ENCODE measurements around the gene ABCA3. TPM values are rescaled to one million over a fixed set of nuclear protein-coding genes. Genes with fewer than 3 reads are reported as not detected.

ABCA3 gene
- total and polyA plus RNA-seq, 11 donors = 6.7 to 16.5 (median 9.6) TPM

GRCh38 chr16:2237102-2237482 is 103.4 kb downstream of the ABCA3 start:
- Histone ChIP-seq H3K4me1 (peaks cover 0 to 31% (median 23%) of the 10 kb centered on the region in 12 donors), H3K27me3 (peaks cover 0 to 24% (median 6%) of the 10 kb centered on the region in 9 donors), H3K36me3 (peaks cover 3 to 62% (median 51%) of the 10 kb centered on the region in 9 donors), H3K4me3 (peak overlapping the region in 10 of 12 donors; percentile 19 to 48 (median 38)), H3K9me3 (no peaks in the 10 kb centered on the region), H3K27ac (no peak overlapping the region)
- intact Hi-C loops (cut with DNase I) = no loop called here
- ATAC-seq = no peak
- 5 to 7% methylated on average over 40 of the region's 40 CpGs; no CpG with 5 or more reads in 2 of the 4 donors for WGBS, 4 donors
- DNase-seq = no peak
- TF ChIP-seq CTCF (IDR thresholded peaks at IDR 0.05) = no peak
- no peak for TF ChIP-seq POLR2A (IDR thresholded peaks at IDR 0.05)

- Histone ChIP-seq H3K4me3 (peak within 1 kb of the TSS in 10 of 12 donors; percentile 19 to 48 (median 38)), H3K27me3 (peaks cover 0 to 24% (median 6%) of the 10 kb centered on the region in 9 donors), H3K4me1 (peaks cover 0 to 31% (median 23%) of the 10 kb centered on the region in 12 donors), H3K36me3 (peaks cover 3 to 62% (median 52%) of the 10 kb centered on the region in 9 donors), H3K9me3 (no peaks in the 10 kb centered on the region), H3K27ac (no peak within 1 kb of the TSS)
- intact Hi-C loops (cut with DNase I) = no loop called here
- peak in 3 of 4 donors; percentile 23 to 51 (median 36) for ATAC-seq
- 0 to 6% (median 4%) methylated on average over 18 to 64 of the region's 64 CpGs for WGBS, 4 donors
- DNase-seq = no peak
- TF ChIP-seq CTCF (IDR thresholded peaks at IDR 0.05) (no peak), POLR2A (IDR thresholded peaks at IDR 0.05) (no peak)
Observed at GRCh38 chr16:2236337-2237101, 104.0 kb downstream of the ABCA3 start, which contains the start of gene DNASE1L2. TSS of gene DNASE1L2 (plus strand) at chr16:2236444. CDS start at chr16:2236817, 373 bp downstream.

DNA sequence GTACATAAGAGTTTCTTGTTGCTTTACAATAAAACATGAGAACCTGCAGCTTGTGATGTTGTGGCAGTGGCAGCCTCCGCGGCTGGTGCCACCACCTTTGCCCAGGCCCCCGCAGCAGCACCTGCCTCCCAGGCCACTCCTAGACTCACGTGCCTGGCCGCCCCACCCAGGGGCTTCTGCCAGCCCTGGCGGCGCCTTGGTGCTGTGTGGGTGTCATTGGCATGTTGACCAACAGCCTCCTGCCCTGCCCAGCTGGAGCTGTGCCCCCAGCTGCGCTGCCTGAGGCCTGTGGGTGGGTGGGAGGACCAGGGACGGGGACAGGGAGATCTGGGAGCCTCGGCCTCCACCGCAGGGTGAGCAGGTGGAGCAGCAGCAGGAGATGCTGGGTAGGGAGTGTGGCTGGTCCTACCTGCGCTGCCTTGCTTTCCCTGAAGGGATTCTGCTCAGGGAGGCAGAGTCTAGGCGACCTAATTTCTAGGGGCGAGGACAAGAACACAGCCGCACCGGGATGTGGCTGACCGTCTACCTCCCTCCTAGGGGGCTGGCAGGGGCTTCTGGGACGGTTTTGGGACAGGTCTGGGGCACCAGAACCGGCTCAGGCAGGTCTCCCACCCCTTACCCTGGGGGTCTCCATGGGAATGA is 104.7 kb downstream of the ABCA3 start:
- TF ChIP-seq POLR2A (IDR thresholded peaks at IDR 0.05) = no peak
- H3K9me3 ChIP-seq = no peaks in the 10 kb centered on the region
- H3K4me3 ChIP-seq = peak overlapping the region in 3 of 12 donors; percentile 38 to 48 (median 44)
- H3K36me3 ChIP-seq = peaks cover 3 to 64% (median 56%) of the 10 kb centered on the region in 9 donors
- DNase-seq (no peak), ATAC-seq (no peak)
- WGBS, 4 donors = 70 to 91% (median 80%) methylated on average over 14 to 19 of the region's 19 CpGs
- intact Hi-C loops (cut with DNase I) = no loop called here
- peaks cover 0 to 24% (median 6%) of the 10 kb centered on the region in 9 donors for H3K27me3 ChIP-seq
- H3K4me1 ChIP-seq = peaks cover 0 to 31% (median 23%) of the 10 kb centered on the region in 12 donors
- H3K27ac ChIP-seq = no peak overlapping the region

- peaks cover 0 to 24% (median 6%) of the 10 kb centered on the region in 9 donors for H3K27me3 ChIP-seq
Observed at GRCh38 chr16:2235234-2235651, 105.3 kb downstream of the ABCA3 start.

More at GRCh38 chr16:2235234-2235651, 105.3 kb downstream of the ABCA3 start:
- 90 to 95% (median 94%) methylated on average over 11 to 28 of the region's 28 CpGs for WGBS, 4 donors
- ATAC-seq (no peak), DNase-seq (no peak)
- intact Hi-C loops (cut with DNase I) = no loop called here
- H3K36me3 ChIP-seq = peaks cover 3 to 66% (median 58%) of the 10 kb centered on the region in 9 donors
- H3K4me1 ChIP-seq = peaks cover 0 to 31% (median 23%) of the 10 kb centered on the region in 12 donors
- no peaks in the 10 kb centered on the region for H3K9me3 ChIP-seq
- H3K27ac ChIP-seq = no peak overlapping the region
- no peak overlapping the region for H3K4me3 ChIP-seq
- TF ChIP-seq POLR2A (IDR thresholded peaks at IDR 0.05) (no peak), CTCF (IDR thresholded peaks at IDR 0.05) (no peak)
